ENCODE data around the gene ZBTB5. TPM values are rescaled to one million over a fixed set of nuclear protein-coding genes. Genes with fewer than 3 reads are reported as not detected.
"Not testable (repeated sequence)": the region's sequence is repeated elsewhere in the genome, so short reads cannot be mapped to it uniquely, and the experiment has no call there.

The ZBTB5 gene
- total RNA-seq, 2 experiments from 2014 or later, result 7.0 to 7.6 TPM

DNA sequence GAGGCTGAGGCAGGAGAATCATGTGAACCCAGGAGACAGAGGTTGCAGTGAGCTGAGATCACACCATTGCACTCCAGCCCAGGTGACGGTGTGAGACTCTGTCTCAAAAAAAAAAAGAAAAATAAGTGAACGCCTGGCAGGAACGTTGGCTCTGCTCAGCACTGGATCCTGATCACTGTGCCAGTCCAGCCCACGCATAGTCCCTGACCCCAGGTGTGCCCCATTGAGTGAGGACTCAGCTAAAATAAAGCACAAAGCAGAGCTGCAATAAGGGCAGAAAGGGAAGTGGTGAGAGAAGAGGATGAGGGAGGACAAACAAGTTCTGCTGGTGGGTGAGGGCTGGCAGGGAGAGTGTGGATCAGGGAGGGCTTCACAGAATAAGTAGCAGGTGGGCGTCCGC lies 38.4 kb downstream of the ZBTB5 start:
- no peak overlapping the region for H3K4me3 Mint-ChIP-seq
- H3K4me1 Mint-ChIP-seq, result peaks cover 21% of the 10 kb centered on the region
- no peaks in the 10 kb centered on the region for H3K9me3 Mint-ChIP-seq
- H3K36me3 Mint-ChIP-seq, result peaks cover 19% of the 10 kb centered on the region
- no peaks in the 10 kb centered on the region for H3K27me3 Mint-ChIP-seq
- no peak for DNase-seq
- no peak overlapping the region for H3K27ac Mint-ChIP-seq

DNA sequence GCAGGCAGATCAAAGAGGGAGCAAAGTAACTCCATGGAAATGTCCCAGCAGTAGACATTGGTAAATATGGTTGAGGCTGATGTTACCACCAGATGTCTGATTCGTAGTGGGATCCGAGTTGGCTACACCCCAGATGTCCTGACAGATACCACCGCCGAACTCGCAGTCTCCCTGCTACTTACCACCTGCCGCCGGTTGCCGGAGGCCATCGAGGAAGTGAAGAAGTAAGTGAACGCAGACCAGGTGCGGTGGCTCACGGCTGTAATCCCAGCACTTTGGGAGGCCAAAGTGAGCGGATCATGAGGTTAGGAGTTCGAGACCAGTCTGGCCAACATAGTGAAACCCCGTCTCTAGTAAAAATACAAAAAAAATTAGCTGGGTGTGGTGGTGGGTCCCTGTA lies 38.8 kb downstream of the ZBTB5 start:
- Mint-ChIP-seq H3K36me3 (peaks cover 19% of the 10 kb centered on the region), H3K27ac (peak overlapping the region; percentile 18), H3K4me1 (peaks cover 24% of the 10 kb centered on the region)
- DNase-seq, H3K27me3 Mint-ChIP-seq, H3K9me3 Mint-ChIP-seq, H3K4me3 Mint-ChIP-seq: not testable (repeated sequence)

DNA sequence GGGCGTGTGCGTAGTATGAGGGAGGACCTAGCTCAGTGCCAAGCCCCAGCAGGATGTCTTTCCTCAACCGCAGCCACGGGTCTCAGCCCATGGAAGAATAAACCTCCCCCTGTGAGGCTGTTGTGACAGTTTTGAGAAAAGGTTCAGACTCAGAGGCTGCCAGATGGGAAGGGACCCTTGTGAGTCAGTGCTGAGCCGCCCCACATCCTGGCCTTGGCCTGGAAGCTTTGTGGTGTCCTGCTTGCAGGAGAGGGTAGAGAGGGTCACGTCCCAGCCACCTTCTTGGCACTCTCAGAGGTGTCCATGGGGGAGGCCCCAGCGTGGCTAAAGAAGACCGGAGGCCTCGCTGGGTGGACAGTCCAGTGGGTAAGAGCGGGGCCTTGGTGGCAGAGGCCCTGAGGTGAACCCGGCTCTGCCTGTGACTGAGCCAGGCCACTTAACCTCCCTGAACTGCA lies 39.9 kb downstream of the ZBTB5 start:
- no peaks in the 10 kb centered on the region for H3K9me3 Mint-ChIP-seq
- no peak overlapping the region for H3K4me3 Mint-ChIP-seq
- peaks cover 24% of the 10 kb centered on the region for H3K4me1 Mint-ChIP-seq
- peaks cover 19% of the 10 kb centered on the region for H3K36me3 Mint-ChIP-seq
- no peak for DNase-seq
- H3K27me3 Mint-ChIP-seq, result no peaks in the 10 kb centered on the region
- peak overlapping the region; percentile 66 for H3K27ac Mint-ChIP-seq

DNA sequence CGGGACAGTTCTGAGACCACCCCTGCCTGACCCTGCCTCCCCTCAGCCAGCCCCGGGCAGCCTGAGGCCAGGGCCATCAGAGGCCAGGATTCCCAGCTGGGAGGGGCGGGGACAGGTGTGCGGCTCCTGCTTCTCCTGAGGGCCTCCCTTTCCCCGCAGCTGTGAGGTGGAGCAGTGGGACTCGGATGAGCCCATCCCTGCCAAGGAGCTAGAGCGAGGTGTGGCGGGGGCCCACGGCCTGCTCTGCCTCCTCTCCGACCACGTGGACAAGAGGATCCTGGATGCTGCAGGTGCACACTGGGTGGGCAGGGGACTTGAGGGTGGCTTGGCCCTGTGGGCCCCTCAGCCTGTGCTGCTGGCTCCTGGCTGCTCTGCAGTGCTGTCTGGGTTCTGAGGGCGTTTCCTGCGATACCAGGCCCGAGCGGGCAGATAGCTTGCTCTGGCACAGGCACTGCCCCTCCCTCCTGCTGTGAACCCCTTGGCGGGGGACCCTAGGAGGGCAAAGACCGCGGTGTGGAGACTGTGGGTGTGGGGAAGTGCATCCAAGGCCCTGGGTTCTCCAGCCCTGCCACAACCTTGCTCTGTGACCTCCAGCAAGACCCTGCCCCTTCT lies 40.5 kb downstream of the ZBTB5 start:
- H3K4me3 Mint-ChIP-seq, result no peak overlapping the region
- no peaks in the 10 kb centered on the region for H3K9me3 Mint-ChIP-seq
- H3K36me3 Mint-ChIP-seq, result peaks cover 19% of the 10 kb centered on the region
- peaks cover 24% of the 10 kb centered on the region for H3K4me1 Mint-ChIP-seq
- no peak for DNase-seq
- peak overlapping the region; percentile 66 for H3K27ac Mint-ChIP-seq
- H3K27me3 Mint-ChIP-seq, result no peaks in the 10 kb centered on the region

- no peak for DNase-seq
- Mint-ChIP-seq H3K4me1 (peaks cover 24% of the 10 kb centered on the region), H3K9me3 (no peaks in the 10 kb centered on the region), H3K27me3 (no peaks in the 10 kb centered on the region), H3K27ac (no peak overlapping the region), H3K4me3 (peak overlapping the region; percentile 94), H3K36me3 (peaks cover 19% of the 10 kb centered on the region)
These were observed 41.0 kb downstream of the ZBTB5 start for GRCh38 chr9:37424204-37424685.

- Mint-ChIP-seq H3K4me1 (peaks cover 24% of the 10 kb centered on the region), H3K27me3 (no peaks in the 10 kb centered on the region), H3K36me3 (peaks cover 19% of the 10 kb centered on the region), H3K27ac (peak overlapping the region; percentile 95), H3K9me3 (no peaks in the 10 kb centered on the region), H3K4me3 (peak overlapping the region; percentile 94)
- no peak for DNase-seq
These were observed 41.7 kb downstream of the ZBTB5 start for GRCh38 chr9:37423508-37423907.

- peak; percentile 93 for DNase-seq
- Mint-ChIP-seq H3K4me3 (peak within 1 kb of the TSS; percentile 94), H3K27ac (peak within 1 kb of the TSS; percentile 95), H3K9me3 (no peaks in the 10 kb centered on the region), H3K4me1 (peaks cover 24% of the 10 kb centered on the region), H3K27me3 (no peaks in the 10 kb centered on the region), H3K36me3 (peaks cover 13% of the 10 kb centered on the region)
These were observed 42.8 kb downstream of the ZBTB5 start, which contains the start of gene GRHPR for GRCh38 chr9:37422289-37423104. Gene GRHPR, plus strand, starts transcription at chr9:37422696. Its CDS starts 55 bp downstream, at chr9:37422751.

DNA sequence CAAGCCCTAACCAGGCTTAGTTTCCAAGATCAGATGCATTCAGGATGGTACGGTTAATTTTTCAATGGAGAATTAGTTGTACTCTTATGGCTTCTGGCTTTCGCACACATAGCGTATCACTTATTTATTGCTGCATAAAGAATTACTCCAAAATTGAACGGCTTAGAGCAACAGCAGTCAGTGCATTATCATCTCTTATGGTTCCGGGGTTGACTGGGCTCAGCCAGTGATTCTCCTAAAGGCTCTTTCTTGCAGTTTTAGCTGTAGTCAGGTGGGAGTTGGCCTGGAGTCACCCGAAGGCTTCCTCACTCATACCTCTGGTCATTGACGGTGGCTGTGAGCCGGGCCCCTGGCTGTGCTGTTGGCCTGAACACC lies 43.3 kb downstream of the ZBTB5 start:
- peak overlapping the region; percentile 94 for H3K4me3 Mint-ChIP-seq
- H3K36me3 Mint-ChIP-seq, result peaks cover 9% of the 10 kb centered on the region
- no peak for DNase-seq

GRCh38 chr9:37420271-37421215 lies 44.7 kb downstream of the ZBTB5 start:
- Mint-ChIP-seq H3K4me1 (peaks cover 18% of the 10 kb centered on the region), H3K36me3 (peaks cover 2% of the 10 kb centered on the region), H3K4me3 (no peak overlapping the region), H3K9me3 (no peaks in the 10 kb centered on the region), H3K27me3 (no peaks in the 10 kb centered on the region), H3K27ac (no peak overlapping the region)
- DNase-seq, result no peak

More for the DNA sequence above, 43.3 kb downstream of the ZBTB5 start:
- Mint-ChIP-seq H3K27ac (peak overlapping the region; percentile 95), H3K4me1 (peaks cover 24% of the 10 kb centered on the region), H3K9me3 (no peaks in the 10 kb centered on the region), H3K27me3 (no peaks in the 10 kb centered on the region)

DNA sequence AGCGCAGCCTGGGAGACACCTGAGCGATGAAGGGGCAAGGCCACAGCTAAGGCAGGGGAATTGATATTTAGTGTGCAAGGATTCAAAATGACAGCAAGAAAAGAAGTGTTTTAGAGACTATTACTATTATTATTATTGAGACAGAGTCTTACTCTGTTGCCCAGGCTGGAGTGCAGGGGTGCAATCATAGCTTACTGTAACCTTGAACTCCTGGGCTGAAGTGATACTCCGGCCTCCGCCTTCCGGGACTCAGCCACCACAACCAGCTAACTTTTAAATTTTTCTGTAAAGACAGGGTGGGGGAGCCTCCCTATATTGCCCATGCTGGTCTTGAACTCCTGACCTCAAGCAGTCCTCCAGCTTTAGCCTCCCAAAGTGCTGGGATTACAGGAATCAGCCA lies 46.0 kb downstream of the ZBTB5 start:
- Mint-ChIP-seq H3K9me3 (no peaks in the 10 kb centered on the region), H3K4me3 (no peak overlapping the region)

DNA sequence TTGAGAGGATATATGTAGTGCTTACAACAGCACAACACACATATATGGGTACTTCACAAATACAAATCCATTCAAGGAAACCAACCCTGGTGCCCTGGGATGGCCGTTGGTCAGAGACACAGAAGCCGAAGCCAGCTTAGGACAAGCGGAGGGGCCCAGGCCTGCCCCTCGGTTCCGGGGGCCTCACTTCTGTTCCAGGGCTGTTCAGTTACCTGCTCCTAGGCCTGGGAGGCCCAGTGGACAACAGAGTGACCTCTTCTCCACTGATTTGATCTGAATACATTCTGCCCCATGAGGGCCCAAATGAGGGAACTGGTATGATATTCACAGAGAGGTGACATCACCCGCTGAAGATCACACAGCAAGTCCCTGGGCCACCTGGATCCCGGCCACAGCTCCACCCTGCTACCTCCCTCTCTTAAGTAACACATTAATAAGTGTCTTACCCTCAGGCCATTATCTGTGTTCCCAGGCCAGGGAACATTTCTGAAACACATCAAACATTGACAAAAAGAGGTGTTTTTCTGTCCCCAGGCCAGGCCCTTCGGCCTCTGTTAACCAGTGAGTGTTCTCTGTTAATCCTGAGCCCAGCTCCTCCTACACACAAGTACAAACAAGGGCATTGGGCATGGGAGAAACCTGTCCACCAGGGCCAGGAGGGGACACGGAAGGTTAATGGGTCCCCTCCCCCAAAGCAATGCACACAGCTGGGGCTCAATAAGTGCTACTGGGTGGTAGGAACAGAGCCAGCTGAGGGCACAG lies 47.2 kb downstream of the ZBTB5 start:
- peaks cover 16% of the 10 kb centered on the region for H3K4me1 Mint-ChIP-seq
- H3K9me3 Mint-ChIP-seq, result no peaks in the 10 kb centered on the region
- no peak overlapping the region for H3K4me3 Mint-ChIP-seq
- no peak overlapping the region for H3K27ac Mint-ChIP-seq
- H3K27me3 Mint-ChIP-seq, result no peaks in the 10 kb centered on the region
- peaks cover under 1% of the 10 kb centered on the region for H3K36me3 Mint-ChIP-seq
- no peak for DNase-seq

More for the DNA sequence above, 46.0 kb downstream of the ZBTB5 start:
- Mint-ChIP-seq H3K27me3 (no peaks in the 10 kb centered on the region), H3K36me3 (peaks cover 2% of the 10 kb centered on the region), H3K4me1 (peaks cover 24% of the 10 kb centered on the region), H3K27ac (no peak overlapping the region)
- no peak for DNase-seq

- Mint-ChIP-seq H3K36me3 (no peaks in the 10 kb centered on the region), H3K4me1 (peaks cover 16% of the 10 kb centered on the region), H3K27me3 (no peaks in the 10 kb centered on the region), H3K9me3 (no peaks in the 10 kb centered on the region), H3K4me3 (no peak overlapping the region), H3K27ac (no peak overlapping the region)
- DNase-seq, result no peak
These were observed 47.9 kb downstream of the ZBTB5 start for GRCh38 chr9:37417252-37417803.

DNA sequence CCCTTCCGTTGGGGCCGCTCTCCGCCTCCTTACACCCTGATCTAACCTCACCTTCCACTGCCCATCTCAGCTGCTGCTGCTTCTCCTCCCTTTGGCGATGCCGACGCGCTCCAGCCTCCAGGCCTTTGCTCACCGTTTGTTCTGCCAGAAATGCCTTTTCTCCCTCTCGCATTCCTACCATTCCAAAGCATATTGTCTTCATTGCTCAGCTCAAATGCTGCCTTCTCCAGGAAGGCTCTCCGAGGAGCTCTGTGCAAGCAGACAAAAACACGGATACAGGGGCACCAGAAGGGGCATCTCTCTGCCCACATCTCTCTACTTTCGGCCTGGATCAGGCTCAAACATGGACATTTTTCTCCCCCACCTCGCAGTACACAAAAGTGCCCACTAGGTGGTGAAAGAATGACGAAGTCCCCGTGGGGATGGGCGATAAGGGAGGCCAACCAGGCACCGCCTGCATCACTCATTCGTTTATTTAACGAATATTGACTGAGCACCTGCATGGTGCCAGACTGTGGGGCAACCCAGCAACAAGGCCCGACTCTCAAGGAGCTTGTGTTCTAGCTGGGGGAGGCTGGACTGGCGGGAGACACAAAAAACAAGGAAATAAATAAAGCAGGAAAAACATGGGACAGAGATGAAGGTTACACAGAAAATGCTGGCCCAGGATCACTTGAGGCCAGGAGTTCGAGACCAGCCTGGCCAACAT lies 50.1 kb downstream of the ZBTB5 start:
- Mint-ChIP-seq H3K4me1 (peaks cover 11% of the 10 kb centered on the region), H3K27me3 (no peaks in the 10 kb centered on the region), H3K27ac (peak overlapping the region; percentile 55), H3K4me3 (peak overlapping the region; percentile 8), H3K9me3 (no peaks in the 10 kb centered on the region), H3K36me3 (no peaks in the 10 kb centered on the region)
- DNase-seq, result peak; percentile 77
